OCI-LY1 (cell line): Measurements from ENCODE around the gene HMGXB3.

ENCODE experiments used
- H2AFZ ChIP-seq: fragments of 200-600 bp; sonication (generic), shearing (Covaris generic); 2 replicates; pipeline ENCODE4 v1.6.0; 2014; ENCODE audit warnings: antibody characterized with exemption, mild to moderate bottlenecking, low read length
- H3F3A ChIP-seq: fragments of 200-600 bp; sonication (generic), shearing (Covaris generic); 2 replicates; pipeline ENCODE4 v1.6.0; 2014; ENCODE audit warnings: mild to moderate bottlenecking, antibody characterized with exemption, low read length, moderate library complexity; ENCODE audit not compliant: insufficient read depth
- H3K27ac ChIP-seq: fragments of 200-600 bp; sonication (generic); 2 replicates; pipeline ENCODE4 v1.5.1; 2014; ENCODE audit warnings: low read length, mixed run types, mild to moderate bottlenecking, low read depth; ENCODE audit not compliant: poor library complexity, severe bottlenecking
- H3K27me3 ChIP-seq: fragments of 200-600 bp; sonication (generic); 2 replicates; pipeline ENCODE4 v1.6.0; 2014; ENCODE audit warnings: antibody characterized with exemption, mild to moderate bottlenecking, low read length, moderate library complexity; ENCODE audit not compliant: insufficient read depth
- H3K36me3 ChIP-seq: fragments of 200-600 bp; sonication (generic); 2 replicates; pipeline ENCODE4 v1.6.1; 2014; ENCODE audit warnings: mild to moderate bottlenecking, antibody characterized with exemption, low read length, moderate library complexity, mixed read lengths; ENCODE audit not compliant: insufficient read depth
- H3K4me1 ChIP-seq: fragments of 200-600 bp; sonication (generic); 2 replicates; pipeline ENCODE4 v1.5.1; 2014; ENCODE audit warnings: mild to moderate bottlenecking, low read length, moderate library complexity; ENCODE audit not compliant: insufficient read depth, severe bottlenecking
- H3K4me2 ChIP-seq: fragments of 200-600 bp; sonication (generic), shearing (Covaris generic); 2 replicates; pipeline ENCODE4 v1.6.1; 2014; ENCODE audit warnings: low read length
- H3K4me3 ChIP-seq: fragments of 200-600 bp; sonication (generic); 2 replicates; pipeline ENCODE4 v1.5.1; 2014; ENCODE audit warnings: low read length, low read depth, mild to moderate bottlenecking, mixed read lengths; ENCODE audit not compliant: poor library complexity, severe bottlenecking
- H3K79me2 ChIP-seq: fragments of 200-600 bp; shearing (Covaris generic); 2 replicates; pipeline ENCODE4 v1.6.1; 2016; ENCODE audit warnings: mixed run types, low read length, mixed read lengths; ENCODE audit not compliant: insufficient read depth
- H3K9ac ChIP-seq: fragments of 200-600 bp; sonication (generic), shearing (Covaris generic); 2 replicates; pipeline ENCODE4 v1.6.1; 2014; ENCODE audit warnings: mild to moderate bottlenecking, low read length, mixed read lengths
- H3K9me2 ChIP-seq: fragments of 200-600 bp; sonication (generic), shearing (Covaris generic); 2 replicates; pipeline ENCODE4 v1.6.1; 2014; ENCODE audit warnings: low read depth, mild to moderate bottlenecking, low read length, mixed read lengths
- H3K9me3 ChIP-seq: fragments of 200-600 bp; shearing (Covaris generic); 2 replicates; pipeline ENCODE4 v1.6.1; 2014; ENCODE audit warnings: low read length, mixed read lengths
- H4K20me1 ChIP-seq: fragments of 200-600 bp; sonication (generic), shearing (Covaris generic); 2 replicates; pipeline ENCODE4 v1.6.0; 2016; ENCODE audit warnings: mild to moderate bottlenecking, low read length; ENCODE audit not compliant: insufficient read depth
- CTCF ChIP-seq: fragments of 200-600 bp; sonication (generic), shearing (Covaris generic); IDR thresholded peaks from 2 replicates; pipeline ENCODE4 v1.5.1; 2017; ENCODE audit warnings: mild to moderate bottlenecking, antibody characterized with exemption, low read length, moderate library complexity, mixed read lengths
- EZH2 ChIP-seq: fragments of 200-600 bp; sonication (generic), shearing (Covaris generic); IDR thresholded peaks from 2 replicates; pipeline ENCODE4 v1.8.0; 2017; ENCODE audit warnings: borderline replicate concordance, mixed run types, mild to moderate bottlenecking, antibody characterized with exemption, low read length, moderate library complexity, mixed read lengths

The HMGXB3 gene

DNA sequence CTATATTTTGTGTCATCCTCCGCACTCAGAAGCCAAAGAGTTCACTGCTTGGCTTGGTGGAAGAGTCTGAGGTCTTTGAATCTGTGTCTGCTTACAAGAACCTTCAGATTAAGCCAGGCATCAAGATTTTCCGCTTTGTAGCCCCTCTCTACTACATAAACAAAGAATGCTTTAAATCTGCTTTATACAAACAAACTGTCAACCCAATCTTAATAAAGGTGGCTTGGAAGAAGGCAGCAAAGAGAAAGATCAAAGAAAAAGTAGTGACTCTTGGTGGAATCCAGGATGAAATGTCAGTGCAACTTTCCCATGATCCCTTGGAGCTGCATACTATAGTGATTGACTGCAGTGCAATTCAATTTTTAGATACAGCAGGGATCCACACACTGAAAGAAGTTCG, 19.3 kb upstream of the HMGXB3 start:
- H3K4me1 ChIP-seq: no peaks in the 10 kb centered on the region
- H3K9me2 ChIP-seq: no peaks in the 10 kb centered on the region
- peaks cover 6% of the 10 kb centered on the region; the same call in 1 of the 2 replicates for H3K36me3 ChIP-seq
- H3K9me3 ChIP-seq: no peaks in the 10 kb centered on the region
- no peaks in the 10 kb centered on the region for H3K27me3 ChIP-seq
- H3K4me2 ChIP-seq: no peak overlapping the region
- H3F3A ChIP-seq: no peaks in the 10 kb centered on the region
- no peak overlapping the region for H3K4me3 ChIP-seq
- no peak overlapping the region for H2AFZ ChIP-seq
- no peaks in the 10 kb centered on the region for H4K20me1 ChIP-seq
- H3K27ac ChIP-seq: no peak overlapping the region
- H3K79me2 ChIP-seq: no peaks in the 10 kb centered on the region
- no peak overlapping the region for H3K9ac ChIP-seq
- TF ChIP-seq CTCF: no peak
- TF ChIP-seq EZH2: no peak

DNA sequence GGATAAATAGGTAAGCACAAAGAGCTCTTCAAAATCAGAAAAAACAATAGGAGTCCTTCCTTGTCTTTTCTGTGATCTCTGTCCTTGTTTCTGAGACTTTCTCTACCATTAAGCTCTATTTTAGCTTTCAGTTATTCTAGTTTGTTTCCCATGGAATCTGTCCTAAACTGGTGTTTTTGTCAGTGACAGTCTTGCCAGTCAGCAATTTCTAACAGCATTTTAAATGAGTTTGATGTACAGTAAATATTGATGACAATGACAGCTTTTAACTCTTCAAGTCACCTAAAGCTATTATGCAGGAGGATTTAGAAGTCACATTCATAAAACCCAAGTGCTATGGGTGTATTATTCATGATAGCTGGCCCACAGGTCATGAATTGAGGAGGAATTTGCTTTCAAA, 18.0 kb upstream of the HMGXB3 start:
- no peaks in the 10 kb centered on the region for H3K79me2 ChIP-seq
- H3K27ac ChIP-seq: no peak overlapping the region
- H3K27me3 ChIP-seq: no peaks in the 10 kb centered on the region
- H4K20me1 ChIP-seq: no peaks in the 10 kb centered on the region
- H3K4me2 ChIP-seq: no peak overlapping the region
- no peak overlapping the region for H3K9ac ChIP-seq
- no peak overlapping the region for H3K4me3 ChIP-seq
- H3F3A ChIP-seq: no peaks in the 10 kb centered on the region
- no peak overlapping the region for H2AFZ ChIP-seq
- no peaks in the 10 kb centered on the region for H3K9me2 ChIP-seq
- H3K36me3 ChIP-seq: peaks cover 6% of the 10 kb centered on the region; the same call in 1 of the 2 replicates
- H3K9me3 ChIP-seq: no peaks in the 10 kb centered on the region
- no peaks in the 10 kb centered on the region for H3K4me1 ChIP-seq
- TF ChIP-seq EZH2: no peak
- no peak for TF ChIP-seq CTCF

- Histone ChIP-seq H2AFZ (no peak overlapping the region), H3K4me1 (no peaks in the 10 kb centered on the region), H3K36me3 (no peaks in the 10 kb centered on the region), H3K4me2 (no peak overlapping the region), H3K4me3 (no peak overlapping the region), H3K9ac (no peak overlapping the region), H3K27me3 (no peaks in the 10 kb centered on the region), H3K9me2 (no peaks in the 10 kb centered on the region), H3K9me3 (no peaks in the 10 kb centered on the region), H3K79me2 (no peaks in the 10 kb centered on the region), H3F3A (no peaks in the 10 kb centered on the region), H3K27ac (no peak overlapping the region), H4K20me1 (no peaks in the 10 kb centered on the region)
- no peak for TF ChIP-seq EZH2
- TF ChIP-seq CTCF: no peak
These were observed 12.4 kb upstream of the HMGXB3 start for GRCh38 chr5:149988126-149988525.
